ENCODE measurements around the gene UBASH3B. TPM values are rescaled to one million over a fixed set of nuclear protein-coding genes. Genes with fewer than 3 reads are reported as not detected.

Gene UBASH3B
- total and polyA plus RNA-seq, 2 donors (not counting 1 experiment from before 2014, with no cell fraction given), result 13.1 to 44.4 TPM

DNA sequence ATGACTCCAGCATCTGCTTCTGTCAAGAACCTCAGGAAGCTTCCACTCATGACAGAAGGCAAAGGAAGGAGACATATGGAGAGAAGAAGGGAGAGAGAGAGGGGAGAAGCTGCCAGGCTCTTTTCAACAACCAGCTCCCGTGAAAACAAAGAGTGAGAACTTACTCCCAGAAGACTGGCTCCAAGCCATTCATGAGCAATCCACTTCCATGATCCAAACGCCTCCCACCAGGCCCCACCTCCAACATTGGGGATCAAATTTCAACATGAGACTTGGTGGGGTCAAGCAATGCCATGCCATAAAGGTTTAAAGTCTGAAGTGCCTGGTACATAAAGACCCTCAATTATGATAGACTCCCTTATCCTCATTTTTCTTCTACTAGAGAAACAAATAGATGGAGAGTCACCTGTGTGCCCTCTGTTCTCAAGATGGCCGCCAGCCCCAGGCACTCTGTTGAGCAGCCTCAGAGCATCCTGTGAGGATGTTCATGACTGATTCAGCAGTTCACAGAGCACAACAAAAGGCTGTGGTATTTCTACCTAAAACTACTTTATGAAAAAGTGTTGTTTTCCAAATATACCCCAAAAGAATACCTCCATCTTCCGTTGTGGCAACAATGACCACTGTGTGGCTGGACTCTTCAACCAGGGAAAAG is 113.7 kb downstream of the UBASH3B start:
- Histone ChIP-seq H3K9me3 (ENCODE audit: control insufficient read depth, insufficient read depth, low read depth, low read length) (no peaks in the 10 kb centered on the region), H3K4me2 (ENCODE audit: extremely low read depth, insufficient read depth, low read length) (no peak overlapping the region), H3K27me3 (ENCODE audit: control insufficient read depth, insufficient read depth, low read length) (no peaks in the 10 kb centered on the region), H3K9ac (ENCODE audit: insufficient read depth, low read length) (no peak overlapping the region), H3K4me3 (replicated peaks in 1 of 4; ENCODE audit: control extremely low read depth in 1 of 4, insufficient read depth in 1 of 4, low read depth in 3 of 4, low read length in 4 of 4) (no peak overlapping the region), H2AFZ (ENCODE audit: low read length) (no peak overlapping the region), H3K4me1 (ENCODE audit: control insufficient read depth, extremely low read depth, insufficient read depth, low read length) (no peaks in the 10 kb centered on the region), H3K36me3 (ENCODE audit: control insufficient read depth, insufficient read depth, low read length) (no peaks in the 10 kb centered on the region), H4K20me1 (ENCODE audit: control insufficient read depth, extremely low read depth, insufficient read depth, low read length) (no peaks in the 10 kb centered on the region), H3K79me2 (ENCODE audit: control insufficient read depth, insufficient read depth, low read length) (peaks cover 2% of the 10 kb centered on the region), H3K27ac (ENCODE audit: insufficient read depth, low read length) (no peak overlapping the region)
- no peak for TF ChIP-seq EZH2 (IDR thresholded peaks at IDR 0.05; ENCODE audit: low read length, missing control alignments)
- TF ChIP-seq, protein P1, sequence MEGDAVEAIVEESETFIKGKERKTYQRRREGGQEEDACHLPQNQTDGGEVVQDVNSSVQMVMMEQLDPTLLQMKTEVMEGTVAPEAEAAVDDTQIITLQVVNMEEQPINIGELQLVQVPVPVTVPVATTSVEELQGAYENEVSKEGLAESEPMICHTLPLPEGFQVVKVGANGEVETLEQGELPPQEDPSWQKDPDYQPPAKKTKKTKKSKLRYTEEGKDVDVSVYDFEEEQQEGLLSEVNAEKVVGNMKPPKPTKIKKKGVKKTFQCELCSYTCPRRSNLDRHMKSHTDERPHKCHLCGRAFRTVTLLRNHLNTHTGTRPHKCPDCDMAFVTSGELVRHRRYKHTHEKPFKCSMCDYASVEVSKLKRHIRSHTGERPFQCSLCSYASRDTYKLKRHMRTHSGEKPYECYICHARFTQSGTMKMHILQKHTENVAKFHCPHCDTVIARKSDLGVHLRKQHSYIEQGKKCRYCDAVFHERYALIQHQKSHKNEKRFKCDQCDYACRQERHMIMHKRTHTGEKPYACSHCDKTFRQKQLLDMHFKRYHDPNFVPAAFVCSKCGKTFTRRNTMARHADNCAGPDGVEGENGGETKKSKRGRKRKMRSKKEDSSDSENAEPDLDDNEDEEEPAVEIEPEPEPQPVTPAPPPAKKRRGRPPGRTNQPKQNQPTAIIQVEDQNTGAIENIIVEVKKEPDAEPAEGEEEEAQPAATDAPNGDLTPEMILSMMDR (conservative IDR thresholded peaks at IDR 0.05 in 1 of 2, IDR thresholded peaks at IDR 0.05 in 1 of 2; ENCODE audit: low read depth in 1 of 2, low read length in 2 of 2), result no peak
- peak; percentile 52 to 54 for DNase-seq (ENCODE audit: low read depth in 2 of 2)

DNA sequence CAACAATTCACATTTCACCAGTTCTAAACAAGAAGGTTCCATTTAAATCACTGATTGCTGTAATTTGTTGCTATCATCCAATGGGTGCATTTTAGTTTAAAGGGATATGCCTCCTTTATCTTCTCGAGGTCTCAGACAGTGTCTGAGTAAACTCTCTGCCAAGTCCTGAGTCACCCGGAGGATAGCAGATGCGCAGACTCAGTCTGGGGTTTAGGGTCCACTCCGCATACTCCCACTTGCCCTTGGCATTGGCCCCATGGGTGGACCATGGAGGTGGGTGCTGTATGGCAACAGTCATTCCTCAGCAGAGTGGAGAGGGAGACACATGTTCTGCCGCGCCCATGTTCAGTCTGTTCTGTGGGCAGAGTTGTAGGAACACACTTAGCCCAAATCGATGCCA is 117.4 kb downstream of the UBASH3B start:
- no peak overlapping the region for H2AFZ ChIP-seq (ENCODE audit: low read length)
- H4K20me1 ChIP-seq (ENCODE audit: control insufficient read depth, extremely low read depth, insufficient read depth, low read length), result no peaks in the 10 kb centered on the region
- H3K9ac ChIP-seq (ENCODE audit: insufficient read depth, low read length), result no peak overlapping the region
- no peaks in the 10 kb centered on the region for H3K27me3 ChIP-seq (ENCODE audit: control insufficient read depth, insufficient read depth, low read length)
- no peaks in the 10 kb centered on the region for H3K36me3 ChIP-seq (ENCODE audit: control insufficient read depth, insufficient read depth, low read length)
- no peak overlapping the region for H3K4me2 ChIP-seq (ENCODE audit: extremely low read depth, insufficient read depth, low read length)
- DNase-seq (ENCODE audit: low read depth in 2 of 2), result peak; percentile 52 to 78
- no peak overlapping the region for H3K4me3 ChIP-seq (replicated peaks in 1 of 4; ENCODE audit: control extremely low read depth in 1 of 4, insufficient read depth in 1 of 4, low read depth in 3 of 4, low read length in 4 of 4)
- H3K9me3 ChIP-seq (ENCODE audit: control insufficient read depth, insufficient read depth, low read depth, low read length), result no peaks in the 10 kb centered on the region
- TF ChIP-seq, protein P1 (conservative IDR thresholded peaks at IDR 0.05 in 1 of 2, IDR thresholded peaks at IDR 0.05 in 1 of 2; ENCODE audit: low read depth in 1 of 2, low read length in 2 of 2), result no peak
- no peak for TF ChIP-seq EZH2 (IDR thresholded peaks at IDR 0.05; ENCODE audit: low read length, missing control alignments)
- peaks cover 2% of the 10 kb centered on the region for H3K79me2 ChIP-seq (ENCODE audit: control insufficient read depth, insufficient read depth, low read length)
- H3K4me1 ChIP-seq (ENCODE audit: control insufficient read depth, extremely low read depth, insufficient read depth, low read length), result peaks cover 2% of the 10 kb centered on the region
- no peak overlapping the region for H3K27ac ChIP-seq (ENCODE audit: insufficient read depth, low read length)

DNA sequence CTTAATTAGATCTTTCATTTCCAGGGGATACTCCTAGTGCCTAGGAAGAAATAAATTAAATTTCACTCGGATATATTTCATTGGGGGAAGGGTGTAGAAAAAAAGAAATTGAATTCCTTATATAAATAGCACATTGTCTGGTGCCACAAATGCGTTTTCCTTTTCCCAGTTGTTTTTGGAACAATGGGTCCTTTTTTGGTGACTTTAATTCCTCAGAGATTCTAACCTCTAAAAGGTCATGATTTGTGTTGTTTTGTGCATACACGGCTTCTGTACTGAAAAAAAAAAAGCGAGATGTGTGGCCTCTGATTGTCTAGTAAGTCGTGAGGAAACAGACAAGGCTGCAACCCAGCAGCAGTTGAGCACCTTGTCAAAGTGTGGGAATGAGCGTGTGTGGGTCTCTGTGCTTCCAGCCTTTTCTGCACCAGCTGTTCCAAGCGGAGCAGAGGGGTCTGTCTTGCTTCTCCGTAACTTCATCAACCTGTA is 118.3 kb downstream of the UBASH3B start:
- Histone ChIP-seq H2AFZ (ENCODE audit: low read length) (no peak overlapping the region), H3K9ac (ENCODE audit: insufficient read depth, low read length) (no peak overlapping the region), H3K9me3 (ENCODE audit: control insufficient read depth, insufficient read depth, low read depth, low read length) (no peaks in the 10 kb centered on the region), H3K79me2 (ENCODE audit: control insufficient read depth, insufficient read depth, low read length) (peaks cover 2% of the 10 kb centered on the region), H4K20me1 (ENCODE audit: control insufficient read depth, extremely low read depth, insufficient read depth, low read length) (no peaks in the 10 kb centered on the region), H3K4me2 (ENCODE audit: extremely low read depth, insufficient read depth, low read length) (no peak overlapping the region), H3K27ac (ENCODE audit: insufficient read depth, low read length) (no peak overlapping the region), H3K36me3 (ENCODE audit: control insufficient read depth, insufficient read depth, low read length) (no peaks in the 10 kb centered on the region), H3K27me3 (ENCODE audit: control insufficient read depth, insufficient read depth, low read length) (no peaks in the 10 kb centered on the region), H3K4me1 (ENCODE audit: control insufficient read depth, extremely low read depth, insufficient read depth, low read length) (peaks cover 2% of the 10 kb centered on the region), H3K4me3 (replicated peaks in 1 of 4; ENCODE audit: control extremely low read depth in 1 of 4, insufficient read depth in 1 of 4, low read depth in 3 of 4, low read length in 4 of 4) (no peak overlapping the region)
- TF ChIP-seq EZH2 (IDR thresholded peaks at IDR 0.05; ENCODE audit: low read length, missing control alignments), result no peak
- TF ChIP-seq, protein P1 (conservative IDR thresholded peaks at IDR 0.05 in 1 of 2, IDR thresholded peaks at IDR 0.05 in 1 of 2; ENCODE audit: low read depth in 1 of 2, low read length in 2 of 2), result no peak
- no peak for DNase-seq (ENCODE audit: low read depth in 2 of 2)

Data from fibroblast of lung (primary cell).